GM15510 (cell line): ENCODE measurements around the gene SNX9.

Source experiments
- POLR2A ChIP-seq: IDR thresholded peaks from 3 replicates; pipeline ENCODE4 v1.6.1; 2011; ENCODE audit warnings: borderline replicate concordance; ENCODE audit not compliant: insufficient read length; ENCODE audit errors: extremely low read depth

The SNX9 gene

GRCh38 chr6:157791450-157791849, 31.6 kb upstream of the SNX9 start:
- TF ChIP-seq POLR2A: no peak

GRCh38 chr6:157792671-157793070, 30.4 kb upstream of the SNX9 start:
- no peak for TF ChIP-seq POLR2A

GRCh38 chr6:157795841-157796240, 27.2 kb upstream of the SNX9 start:
- TF ChIP-seq POLR2A: no peak

GRCh38 chr6:157798851-157799250, 24.2 kb upstream of the SNX9 start:
- no peak for TF ChIP-seq POLR2A

- no peak for TF ChIP-seq POLR2A
These were observed 22.4 kb upstream of the SNX9 start for GRCh38 chr6:157800420-157801237.

- no peak for TF ChIP-seq POLR2A
These were observed 18.4 kb upstream of the SNX9 start for GRCh38 chr6:157804448-157805327.

GRCh38 chr6:157806131-157806855, 16.8 kb upstream of the SNX9 start:
- no peak for TF ChIP-seq POLR2A

GRCh38 chr6:157806856-157807215, 16.2 kb upstream of the SNX9 start:
- TF ChIP-seq POLR2A: no peak

GRCh38 chr6:157808405-157808950, 14.6 kb upstream of the SNX9 start:
- TF ChIP-seq POLR2A: no peak

- TF ChIP-seq POLR2A: no peak
These were observed 13.4 kb upstream of the SNX9 start for GRCh38 chr6:157809613-157810012.

GRCh38 chr6:157811137-157811475, 11.9 kb upstream of the SNX9 start:
- TF ChIP-seq POLR2A: no peak

- no peak for TF ChIP-seq POLR2A
These were observed 11.4 kb upstream of the SNX9 start for GRCh38 chr6:157811476-157812173.

- no peak for TF ChIP-seq POLR2A
These were observed 10.4 kb upstream of the SNX9 start for GRCh38 chr6:157812425-157813171.

GRCh38 chr6:157813191-157813590, 9.9 kb upstream of the SNX9 start:
- no peak for TF ChIP-seq POLR2A
